Stimulated activated CD4-positive, alpha-beta T cell treated with anti-CD3 and anti-CD28 coated beads, Interleukin-1b, Interleukin-23, amount 100 ng/mL, for 48 hours (primary cell): Measurements from ENCODE around the gene RRAGD.
"Not testable (repeated sequence)": the region's sequence is repeated elsewhere in the genome, so short reads cannot be mapped to it uniquely, and the experiment has no call there.

Source experiments
- DNase-seq: peaks from one replicate; pipeline ENCODE4 v3.0.0-alpha.2; 2020

The RRAGD gene

DNA sequence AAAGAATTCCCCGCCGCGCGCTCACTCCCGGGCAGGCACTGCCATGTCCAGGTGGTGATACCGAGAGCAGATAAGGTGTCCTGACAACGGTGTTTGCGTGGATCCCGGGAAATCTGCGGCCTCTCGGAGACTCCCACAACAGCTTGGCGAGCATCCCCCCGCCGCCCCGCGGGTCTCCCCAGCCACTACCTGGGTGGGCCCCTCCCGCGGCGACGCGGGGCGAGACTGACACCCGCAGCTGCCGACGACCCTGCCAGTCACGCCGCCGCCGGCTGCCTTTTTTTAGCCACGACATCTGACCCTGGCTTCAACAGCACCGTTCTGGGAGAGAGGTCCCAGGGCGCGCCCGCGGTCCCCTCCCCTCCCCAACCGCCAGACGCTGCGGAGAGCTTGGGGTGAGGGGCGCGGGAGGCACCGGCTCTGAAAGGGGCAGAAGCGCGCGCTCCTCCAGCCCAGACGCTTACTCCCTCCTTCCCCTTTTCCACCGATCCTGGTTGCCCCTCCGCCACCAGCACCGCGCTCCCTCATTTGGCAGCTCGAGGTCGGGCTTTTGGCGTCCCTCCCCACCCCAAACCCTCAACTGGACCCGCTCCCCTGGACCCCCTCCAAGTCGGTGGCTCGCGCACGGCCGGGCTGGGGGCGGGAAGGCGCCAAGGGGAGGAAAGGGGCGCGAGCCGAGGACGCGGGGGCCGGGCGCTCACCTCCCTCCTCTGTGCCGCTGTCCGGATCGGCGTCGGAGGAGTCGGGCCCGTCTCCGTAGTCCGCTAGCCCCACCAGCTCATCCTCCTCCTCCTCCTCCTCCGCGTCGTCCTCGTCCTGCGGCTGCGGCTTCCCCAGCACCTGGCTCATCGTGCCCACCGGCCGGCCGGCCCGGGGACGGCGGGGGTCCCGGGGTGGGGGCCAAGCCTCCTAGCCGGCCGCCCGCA is 665 bp downstream of the RRAGD start:
- peak; percentile 28 for DNase-seq

GRCh38 chr6:89410788-89411144 is 1.3 kb downstream of the RRAGD start:
- DNase-seq, result no peak

DNA sequence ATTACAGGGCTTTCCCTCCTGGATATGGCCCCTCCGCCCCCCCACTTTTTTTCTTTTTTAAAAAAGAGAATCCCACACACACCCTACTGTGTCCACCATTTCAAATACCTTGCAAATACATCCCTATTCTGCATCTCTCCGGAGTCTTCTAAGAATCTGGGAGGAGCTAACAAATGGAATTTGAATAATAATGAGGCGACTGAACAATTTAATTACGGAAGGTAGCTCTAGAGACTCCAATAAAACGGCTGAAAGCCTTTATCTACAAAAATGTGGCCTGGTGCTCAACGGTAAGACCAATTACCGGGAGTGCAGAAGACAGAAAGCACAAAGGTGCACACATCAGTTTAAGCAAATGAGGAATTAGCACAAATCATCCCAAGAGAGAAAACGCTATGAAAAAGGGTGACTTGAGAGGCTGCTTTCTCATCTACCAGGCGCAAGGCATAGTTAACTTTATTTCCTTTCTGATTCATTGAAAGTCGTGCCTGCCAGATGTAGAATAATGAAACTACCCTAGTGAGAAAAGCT is 1.8 kb downstream of the RRAGD start:
- no peak for DNase-seq

DNA sequence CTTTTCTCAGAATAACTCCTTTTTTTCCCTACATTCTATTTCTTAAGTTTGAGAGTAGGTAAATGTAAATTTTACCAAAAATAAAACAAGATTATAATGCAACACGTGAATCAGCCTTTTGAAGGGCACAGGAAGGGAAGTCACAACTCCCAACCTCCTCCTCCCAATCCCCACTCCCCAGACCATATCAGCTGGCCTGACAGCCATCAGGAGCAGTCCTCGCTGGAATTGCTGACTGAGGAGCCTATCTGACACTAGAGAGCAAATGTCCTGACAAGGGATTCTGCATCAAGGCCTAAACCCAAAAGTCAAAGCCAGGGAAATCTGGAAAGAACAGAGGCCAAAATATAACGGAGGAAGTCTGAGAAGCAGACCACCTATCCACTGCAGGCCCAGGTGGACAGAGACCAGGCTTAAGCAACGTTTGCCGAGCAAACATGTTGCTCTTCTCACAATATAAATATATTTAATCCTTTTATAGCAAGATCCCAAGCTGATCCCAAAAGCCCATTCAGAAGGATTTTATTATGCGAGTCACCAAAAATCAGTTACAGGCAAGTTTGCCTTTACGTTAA is 2.5 kb downstream of the RRAGD start:
- DNase-seq, result no peak

DNA sequence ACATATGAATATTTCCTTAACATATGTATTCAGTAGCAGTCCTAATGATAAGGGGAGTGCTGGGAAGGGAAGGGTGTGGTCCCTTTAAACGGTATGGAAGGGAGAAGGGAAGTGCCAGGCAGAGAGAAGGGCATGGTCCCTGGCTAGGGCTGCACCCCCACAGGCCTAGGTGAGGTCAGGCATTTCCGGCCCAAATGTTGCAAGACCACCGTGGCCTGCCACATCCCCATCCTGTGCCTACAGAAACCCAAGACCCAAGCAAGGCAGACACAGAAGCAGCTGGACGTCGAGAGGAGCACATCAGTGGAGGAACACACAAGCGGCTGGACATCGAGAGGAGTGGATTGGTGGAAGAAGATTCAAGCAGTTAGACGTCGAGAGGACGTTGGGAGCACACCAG is 5.9 kb downstream of the RRAGD start:
- DNase-seq, result no peak

- DNase-seq, result no peak
Observed at GRCh38 chr6:89404512-89404911, 7.6 kb downstream of the RRAGD start.

GRCh38 chr6:89402776-89403175 is 9.3 kb downstream of the RRAGD start:
- DNase-seq, result no peak

DNA sequence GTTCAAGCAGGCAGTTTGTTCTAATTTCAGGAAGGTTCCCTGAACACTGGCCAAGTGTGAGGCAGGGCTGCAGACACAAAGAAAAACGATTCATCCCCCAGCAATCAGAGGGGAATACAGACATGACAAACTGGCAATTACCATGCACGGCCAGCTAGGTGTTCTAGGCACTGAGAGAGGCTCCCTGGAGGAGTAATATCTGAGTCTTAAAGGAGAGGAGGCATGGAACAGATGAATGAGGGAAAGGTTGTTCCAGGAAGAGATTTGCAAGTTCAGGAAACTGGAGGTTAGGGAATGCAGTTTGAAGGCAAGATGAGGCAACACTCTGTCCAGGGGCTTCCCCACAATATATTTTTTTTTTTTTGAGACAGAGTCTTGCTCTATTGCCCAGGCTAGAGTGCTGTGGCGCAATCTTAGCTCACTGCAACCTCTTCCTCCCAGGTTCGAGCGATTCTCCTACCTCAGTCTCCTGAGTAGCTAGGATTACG is 11.1 kb downstream of the RRAGD start:
- DNase-seq, result no peak

DNA sequence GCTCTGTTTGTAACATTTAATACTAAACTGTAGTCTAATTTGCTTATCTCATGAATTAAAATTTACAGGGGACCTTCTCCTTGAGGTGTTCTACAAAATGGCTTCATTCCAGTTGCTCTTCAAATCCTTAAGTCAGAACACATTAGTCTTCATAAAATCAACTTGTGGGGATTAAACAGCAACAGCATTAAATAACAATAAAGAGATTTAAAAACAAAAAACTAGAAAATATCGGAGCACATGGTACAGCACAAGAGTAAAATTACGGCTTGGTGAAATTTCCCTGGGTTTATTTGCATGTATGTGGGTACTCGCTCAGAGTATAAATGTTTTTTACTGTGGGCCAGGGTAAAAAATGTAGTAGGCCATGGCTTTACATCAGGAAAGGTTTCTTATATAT is 12.0 kb downstream of the RRAGD start:
- no peak for DNase-seq

- DNase-seq, result no peak
Observed at GRCh38 chr6:89398762-89399525, 13.1 kb downstream of the RRAGD start.

- DNase-seq, result not testable (repeated sequence)
Observed at GRCh38 chr6:89397884-89398283, 14.2 kb downstream of the RRAGD start.

DNA sequence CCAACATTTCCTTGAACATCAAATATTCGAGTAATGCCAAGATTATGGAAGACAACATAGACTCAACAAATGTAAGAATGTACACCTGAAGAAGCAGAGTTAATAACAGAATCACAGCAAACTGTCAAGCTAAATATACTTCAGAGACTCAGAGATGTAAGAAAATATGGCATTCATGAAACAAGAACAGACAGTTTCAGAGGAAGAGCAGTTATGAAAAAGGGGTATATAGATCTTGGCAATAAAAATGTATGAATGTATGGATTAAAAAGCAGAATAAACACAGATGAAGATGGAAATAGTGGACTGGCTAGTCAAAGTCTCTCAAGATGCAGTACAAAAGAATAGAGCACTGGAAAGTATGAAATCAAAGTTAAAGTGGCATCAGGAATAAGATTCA is 18.4 kb downstream of the RRAGD start:
- DNase-seq, result no peak

DNA sequence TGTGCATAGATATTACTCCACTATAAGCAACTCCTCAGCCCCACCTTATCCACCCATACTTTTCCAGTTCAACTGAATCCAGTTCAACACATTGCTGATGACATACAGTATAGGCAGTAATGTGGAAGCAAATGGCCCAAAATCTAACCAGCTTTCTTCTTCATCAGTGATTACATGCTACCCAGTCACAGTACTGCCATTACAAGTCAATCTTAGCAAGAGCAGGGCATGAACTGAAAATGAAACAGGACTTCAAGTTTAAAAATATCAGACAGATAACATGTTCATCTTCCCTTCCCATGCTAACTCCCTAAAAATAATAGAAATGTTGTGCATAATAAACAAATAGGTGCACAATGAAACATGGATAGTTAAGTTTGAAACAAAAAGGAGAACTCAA is 19.2 kb downstream of the RRAGD start:
- no peak for DNase-seq

- no peak for DNase-seq
Observed at GRCh38 chr6:89388846-89389245, 23.2 kb downstream of the RRAGD start.

DNA sequence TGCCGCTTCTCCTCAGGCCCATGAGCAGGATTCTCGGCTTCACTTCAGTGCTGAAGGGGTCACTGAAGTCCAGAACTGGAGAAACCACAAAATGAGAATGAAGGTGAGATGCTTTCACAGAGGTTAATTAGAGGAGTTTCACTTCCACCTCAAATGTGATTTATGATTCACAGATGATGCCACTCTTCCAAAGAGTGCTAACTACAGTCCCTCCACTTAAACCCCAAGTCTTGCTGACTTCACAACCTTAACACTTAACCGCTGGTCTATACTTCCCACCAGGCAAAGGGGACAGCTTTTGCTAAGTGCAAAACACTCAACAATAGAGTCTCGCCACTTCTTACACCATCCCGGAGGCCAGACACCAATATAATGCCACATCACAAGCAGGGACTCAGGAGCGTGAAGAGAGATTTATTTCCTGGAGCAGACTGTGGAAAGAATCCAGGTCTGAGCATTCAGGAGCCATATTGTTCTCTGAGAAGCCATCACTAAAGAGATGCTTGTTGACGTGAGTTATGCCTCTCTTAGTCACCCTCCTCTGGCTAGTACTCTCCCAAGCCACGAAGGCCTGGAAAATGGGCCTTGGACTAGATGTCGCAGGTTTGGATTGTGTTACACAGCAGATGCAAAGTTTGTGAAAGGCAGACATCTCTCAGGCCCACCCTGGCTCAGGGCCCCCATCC is 24.4 kb downstream of the RRAGD start:
- no peak for DNase-seq

- no peak for DNase-seq
Observed at GRCh38 chr6:89386917-89387491, 25.1 kb downstream of the RRAGD start.

- DNase-seq, result no peak
Observed at GRCh38 chr6:89385846-89386245, 26.2 kb downstream of the RRAGD start.

- no peak for DNase-seq
Observed at GRCh38 chr6:89385156-89385667, 26.9 kb downstream of the RRAGD start.

GRCh38 chr6:89381031-89381430 is 31.0 kb downstream of the RRAGD start:
- DNase-seq, result no peak

DNA sequence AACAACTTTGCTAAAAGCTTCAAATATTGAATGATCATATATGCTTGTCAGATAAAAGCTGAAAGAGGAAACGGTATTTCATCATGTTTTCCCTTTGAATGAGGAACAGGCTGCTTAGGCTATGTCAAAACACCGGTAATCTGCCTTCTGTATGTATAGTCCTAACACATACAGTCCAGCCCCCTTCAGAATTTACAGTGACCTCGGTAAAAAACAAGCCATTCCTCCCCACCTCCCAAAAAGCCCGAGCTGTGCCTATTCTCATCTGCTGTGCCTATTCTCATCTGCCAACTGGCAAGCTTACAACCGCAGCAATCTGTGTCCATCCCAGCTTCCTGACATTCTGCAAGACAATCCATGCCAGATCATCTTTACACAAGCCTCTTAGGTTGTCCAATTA is 32.8 kb downstream of the RRAGD start:
- DNase-seq, result no peak

- no peak for DNase-seq
Observed at GRCh38 chr6:89378628-89379027, 33.4 kb downstream of the RRAGD start.
